IPS-15b (cell line): ENCODE data around the gene SCOC.

Experiments used
- H3K27me3 ChIP-seq: one replicate; pipeline ENCODE4 v1.6.1; 2013; ENCODE audit warnings: low read length; ENCODE audit not compliant: control insufficient read depth, insufficient read depth
- H3K36me3 ChIP-seq: one replicate; pipeline ENCODE4 v1.6.1; 2013; ENCODE audit warnings: low read length; ENCODE audit not compliant: control insufficient read depth, insufficient read depth
- H3K4me1 ChIP-seq: one replicate; pipeline ENCODE4 v1.6.1; 2013; ENCODE audit warnings: mild to moderate bottlenecking, low read length; ENCODE audit not compliant: control insufficient read depth, insufficient read depth
- H3K4me3 ChIP-seq: one replicate; pipeline ENCODE4 v1.5.1; 2013; ENCODE audit warnings: low read depth, low read length
- H3K9ac ChIP-seq: one replicate; pipeline ENCODE4 v1.6.1; 2013; ENCODE audit warnings: low read depth, mild to moderate bottlenecking, low read length
- H3K9me3 ChIP-seq: one replicate; pipeline ENCODE4 v1.6.1; 2013; ENCODE audit warnings: mild to moderate bottlenecking, low read length; ENCODE audit not compliant: control insufficient read depth, insufficient read depth

SCOC gene

DNA sequence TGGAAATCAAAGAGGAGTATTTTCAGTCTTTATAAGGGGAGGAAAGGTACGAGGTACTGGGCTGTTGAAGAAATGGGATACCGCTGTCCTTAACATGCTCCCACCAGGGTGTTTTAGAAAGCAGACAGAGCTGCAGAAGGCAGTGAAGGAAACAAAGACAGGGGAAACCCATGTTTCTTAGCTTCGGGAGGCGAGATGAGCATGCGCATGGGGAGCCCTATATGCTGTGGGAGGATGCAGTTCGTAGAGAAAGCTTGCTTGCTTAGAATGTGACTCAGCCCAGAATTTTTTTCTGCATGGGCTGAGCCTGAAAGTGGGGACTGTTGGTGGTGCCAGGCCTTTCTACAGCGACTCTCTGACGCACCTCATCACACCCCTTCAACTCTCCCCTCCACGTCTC lies 28.8 kb upstream of the SCOC start:
- Histone ChIP-seq H3K9ac (no peak overlapping the region), H3K27me3 (no peaks in the 10 kb centered on the region), H3K9me3 (no peaks in the 10 kb centered on the region), H3K36me3 (no peaks in the 10 kb centered on the region), H3K4me3 (no peak overlapping the region), H3K4me1 (peaks cover 4% of the 10 kb centered on the region)

DNA sequence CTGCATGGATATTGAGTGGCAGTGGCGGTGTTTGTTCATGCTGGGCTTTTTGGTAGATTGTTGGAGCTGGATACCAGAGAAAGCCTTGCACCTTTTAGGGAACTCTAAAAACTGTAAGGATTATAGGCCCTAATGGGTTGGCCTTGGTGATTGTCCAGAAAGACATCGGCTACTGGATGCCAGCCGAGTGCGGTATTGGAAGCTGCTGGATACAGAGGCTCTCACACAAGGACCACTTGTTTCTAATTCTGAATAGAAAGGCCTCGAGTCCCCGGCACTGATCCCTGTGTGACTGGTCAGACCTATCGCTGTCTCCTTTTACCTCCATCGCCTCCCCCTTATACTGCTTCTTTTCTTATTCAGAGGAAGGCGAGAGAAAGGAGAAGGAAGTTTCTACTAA lies 27.3 kb upstream of the SCOC start:
- H3K4me1 ChIP-seq = peaks cover 9% of the 10 kb centered on the region
- H3K9ac ChIP-seq = no peak overlapping the region
- no peaks in the 10 kb centered on the region for H3K36me3 ChIP-seq
- H3K27me3 ChIP-seq = no peaks in the 10 kb centered on the region
- no peak overlapping the region for H3K4me3 ChIP-seq
- no peaks in the 10 kb centered on the region for H3K9me3 ChIP-seq

DNA sequence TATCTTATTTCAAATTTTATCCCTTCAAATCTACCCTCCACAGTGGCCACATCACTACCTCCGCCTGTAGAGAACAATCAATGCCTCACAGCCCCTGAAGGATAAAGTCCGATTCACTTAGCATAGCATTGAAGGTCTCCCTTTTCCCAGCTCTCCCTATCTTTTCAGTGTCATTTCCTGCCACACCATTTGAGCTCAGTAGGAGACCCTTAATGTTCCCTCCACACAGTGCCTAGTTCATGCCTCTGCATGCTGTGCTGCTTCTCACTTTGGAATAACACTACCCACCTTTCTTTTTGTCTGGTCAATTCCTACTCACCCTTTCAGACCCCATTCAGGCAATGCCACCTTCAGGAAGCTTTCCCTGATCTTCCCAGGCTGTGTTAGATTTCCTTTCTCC lies 23.6 kb upstream of the SCOC start:
- peaks cover 5% of the 10 kb centered on the region for H3K4me1 ChIP-seq

DNA sequence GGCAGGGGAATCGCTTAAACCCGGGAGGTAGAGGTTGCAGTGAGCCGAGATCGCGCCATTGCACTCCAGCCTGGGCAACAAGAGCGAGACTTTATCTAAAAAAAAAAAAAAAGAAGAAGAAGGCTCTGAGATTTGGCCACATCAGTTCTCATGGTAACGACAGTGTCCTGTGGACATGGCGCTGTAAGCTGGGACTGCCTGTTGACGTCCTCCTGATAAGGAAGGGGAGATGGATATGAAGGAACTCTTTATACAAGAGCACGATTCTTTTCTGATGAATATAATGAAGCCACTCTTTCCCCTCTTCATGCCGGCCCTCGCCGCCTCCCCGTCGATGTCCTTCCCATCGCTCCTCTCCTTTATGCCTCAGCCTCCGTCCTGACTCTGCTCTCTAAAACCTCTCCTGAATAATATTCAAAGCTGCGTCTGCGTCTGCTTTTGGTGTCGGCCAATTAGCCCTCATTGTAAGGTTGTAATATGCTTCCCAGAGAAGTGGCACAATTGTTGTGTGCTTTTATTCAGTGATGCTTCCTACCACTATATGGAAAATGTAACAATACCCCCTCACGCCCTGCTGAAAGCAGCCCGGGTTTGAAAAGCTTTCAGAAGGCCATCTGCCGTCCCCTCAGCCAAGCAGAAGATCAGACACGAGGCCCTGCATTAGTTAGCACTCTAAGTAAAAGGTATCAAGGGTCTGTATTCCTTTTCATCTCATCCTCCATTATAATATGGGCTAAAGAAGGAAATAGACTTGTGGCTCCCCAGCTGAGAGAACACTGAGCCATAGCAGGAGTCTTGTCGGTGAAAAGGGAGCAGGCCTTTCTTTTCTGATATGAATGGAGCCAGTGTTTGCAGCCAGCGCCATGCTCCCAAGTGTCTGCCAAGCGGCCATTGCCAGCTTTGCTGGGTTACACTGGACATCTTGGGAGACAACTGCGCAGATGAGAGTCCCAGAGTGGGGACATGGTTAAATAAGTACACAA lies 22.1 kb upstream of the SCOC start:
- no peaks in the 10 kb centered on the region for H3K36me3 ChIP-seq
- H3K4me3 ChIP-seq = no peak overlapping the region
- no peaks in the 10 kb centered on the region for H3K9me3 ChIP-seq
- H3K4me1 ChIP-seq = peaks cover 5% of the 10 kb centered on the region
- H3K27me3 ChIP-seq = no peaks in the 10 kb centered on the region
- H3K9ac ChIP-seq = no peak overlapping the region

More for the DNA sequence above, 23.6 kb upstream of the SCOC start:
- Histone ChIP-seq H3K4me3 (no peak overlapping the region), H3K9me3 (no peaks in the 10 kb centered on the region), H3K27me3 (no peaks in the 10 kb centered on the region), H3K36me3 (no peaks in the 10 kb centered on the region), H3K9ac (no peak overlapping the region)

DNA sequence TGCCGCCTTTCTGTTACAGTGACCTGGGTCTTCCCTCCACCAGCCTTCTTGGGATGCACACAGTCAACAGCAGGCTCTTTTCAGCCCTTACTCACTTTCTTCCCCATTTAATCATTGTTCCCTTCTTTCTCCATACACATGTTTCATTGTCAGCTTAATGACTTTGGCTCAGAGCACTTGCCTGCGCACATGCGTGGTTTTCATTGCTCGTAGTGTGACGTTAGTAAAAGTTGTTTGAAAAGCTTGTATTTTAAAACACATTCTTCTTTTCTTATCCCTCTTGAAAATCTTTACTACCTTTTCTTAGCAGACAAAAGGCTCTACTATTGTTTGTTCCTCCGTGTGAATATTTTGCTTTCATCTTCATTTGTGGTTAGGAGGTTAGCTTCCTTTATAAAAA lies 19.7 kb upstream of the SCOC start:
- H3K27me3 ChIP-seq = no peaks in the 10 kb centered on the region
- no peaks in the 10 kb centered on the region for H3K9me3 ChIP-seq
- peaks cover 5% of the 10 kb centered on the region for H3K4me1 ChIP-seq
- H3K9ac ChIP-seq = no peak overlapping the region
- no peaks in the 10 kb centered on the region for H3K36me3 ChIP-seq
- no peak overlapping the region for H3K4me3 ChIP-seq

DNA sequence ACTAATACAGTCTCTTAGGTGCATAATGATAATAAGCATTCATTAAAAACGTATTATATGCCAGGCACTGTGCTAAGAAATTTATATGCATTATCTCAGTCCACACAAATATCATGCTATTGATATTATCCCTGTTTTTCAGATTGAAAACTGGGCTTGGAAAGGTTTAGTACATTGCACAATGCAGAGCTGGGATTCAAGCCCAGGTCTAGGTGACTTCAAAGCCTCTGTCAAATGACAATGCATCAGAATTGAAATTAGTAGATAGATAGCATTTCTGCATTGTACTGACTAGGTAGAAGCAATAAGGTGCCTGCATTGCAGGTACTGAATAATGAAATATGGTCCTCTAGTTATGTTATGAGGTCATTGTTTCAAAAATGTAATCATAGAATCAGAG lies 18.2 kb upstream of the SCOC start:
- H3K9ac ChIP-seq = no peak overlapping the region
- H3K27me3 ChIP-seq = no peaks in the 10 kb centered on the region
- no peak overlapping the region for H3K4me3 ChIP-seq
- no peaks in the 10 kb centered on the region for H3K4me1 ChIP-seq
- no peaks in the 10 kb centered on the region for H3K9me3 ChIP-seq
- no peaks in the 10 kb centered on the region for H3K36me3 ChIP-seq

DNA sequence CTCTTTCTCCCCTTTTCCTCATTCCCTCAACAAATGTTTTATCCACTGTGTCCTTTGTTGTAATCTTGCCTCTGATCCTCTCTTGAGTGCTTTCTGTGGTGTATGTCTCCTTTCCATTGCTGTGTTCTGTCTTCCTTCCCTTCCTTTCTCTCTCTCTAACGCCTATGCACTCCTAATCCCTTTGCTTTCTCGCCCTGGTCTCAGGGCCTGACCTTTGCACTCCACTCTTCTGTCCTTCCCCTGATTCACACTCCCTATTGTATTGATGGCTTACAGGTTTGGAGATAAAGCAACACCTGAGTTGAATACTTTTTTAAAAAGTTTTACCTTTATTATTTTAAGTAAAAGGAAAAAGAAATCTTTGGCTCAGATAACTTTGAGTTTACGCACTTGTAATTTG lies 15.6 kb upstream of the SCOC start:
- Histone ChIP-seq H3K27me3 (no peaks in the 10 kb centered on the region), H3K36me3 (no peaks in the 10 kb centered on the region), H3K9me3 (no peaks in the 10 kb centered on the region), H3K4me3 (no peak overlapping the region), H3K9ac (no peak overlapping the region), H3K4me1 (no peaks in the 10 kb centered on the region)

DNA sequence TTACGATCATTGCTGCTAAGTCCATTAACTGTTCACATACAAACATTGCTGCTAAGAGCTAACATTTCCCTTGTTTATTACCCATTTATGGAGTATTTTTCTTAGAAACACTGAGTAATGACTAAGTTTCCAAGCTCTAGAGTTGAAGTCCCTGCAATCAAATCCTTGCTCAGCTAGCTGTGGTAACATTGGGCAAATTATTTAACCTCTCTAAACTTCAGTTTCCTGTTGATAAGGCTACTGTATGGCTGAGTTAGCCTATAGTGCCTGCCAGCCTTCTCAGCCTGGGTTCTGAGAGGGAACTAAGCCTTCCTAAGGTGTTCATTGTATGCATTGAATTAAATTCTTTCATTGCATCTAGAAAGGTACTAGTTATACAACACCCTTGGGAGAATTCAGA lies 15.2 kb upstream of the SCOC start:
- Histone ChIP-seq H3K4me1 (no peaks in the 10 kb centered on the region), H3K4me3 (no peak overlapping the region), H3K27me3 (no peaks in the 10 kb centered on the region), H3K36me3 (no peaks in the 10 kb centered on the region), H3K9me3 (no peaks in the 10 kb centered on the region), H3K9ac (no peak overlapping the region)

DNA sequence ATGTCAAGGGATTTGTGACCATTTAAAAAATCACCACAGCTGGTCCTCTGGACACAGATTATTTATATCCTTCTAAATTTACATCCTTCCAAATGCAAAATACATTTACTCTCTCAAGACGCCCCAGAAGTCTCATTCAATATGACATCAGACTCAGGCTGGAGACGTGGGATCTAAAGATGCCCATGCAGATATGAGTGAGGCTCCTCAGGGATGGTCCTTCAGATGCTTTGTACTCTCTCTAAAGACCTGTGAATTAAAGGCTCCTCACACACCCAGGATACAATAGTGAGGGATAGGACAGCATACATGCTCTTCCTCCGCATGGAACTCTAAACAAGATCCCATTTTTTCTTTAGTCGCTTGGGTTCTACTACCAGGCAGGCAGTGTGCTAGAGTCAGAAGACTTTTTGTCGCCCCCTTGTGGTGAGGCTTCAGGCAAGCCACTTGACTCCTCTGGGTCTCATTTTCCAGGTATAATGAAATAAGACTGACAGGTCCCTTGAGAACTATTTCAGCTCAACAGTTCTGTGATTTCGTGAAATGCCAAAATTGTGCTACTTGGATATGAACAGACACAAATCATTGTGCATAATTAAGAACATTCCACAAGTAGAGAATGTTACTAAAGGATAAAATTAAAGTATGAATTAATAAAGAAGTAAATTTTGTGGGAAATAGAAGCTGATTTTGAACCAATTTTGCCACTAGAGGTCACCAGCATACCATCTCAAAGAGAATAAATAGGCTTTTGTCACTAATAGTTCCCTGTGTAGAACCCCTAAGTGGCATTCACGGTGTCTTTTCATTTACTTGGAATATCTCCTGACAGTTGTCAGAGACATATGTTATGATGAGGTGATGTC lies 13.7 kb upstream of the SCOC start:
- Histone ChIP-seq H3K27me3 (no peaks in the 10 kb centered on the region), H3K4me3 (no peak overlapping the region), H3K36me3 (no peaks in the 10 kb centered on the region), H3K9ac (no peak overlapping the region), H3K9me3 (no peaks in the 10 kb centered on the region), H3K4me1 (no peaks in the 10 kb centered on the region)

DNA sequence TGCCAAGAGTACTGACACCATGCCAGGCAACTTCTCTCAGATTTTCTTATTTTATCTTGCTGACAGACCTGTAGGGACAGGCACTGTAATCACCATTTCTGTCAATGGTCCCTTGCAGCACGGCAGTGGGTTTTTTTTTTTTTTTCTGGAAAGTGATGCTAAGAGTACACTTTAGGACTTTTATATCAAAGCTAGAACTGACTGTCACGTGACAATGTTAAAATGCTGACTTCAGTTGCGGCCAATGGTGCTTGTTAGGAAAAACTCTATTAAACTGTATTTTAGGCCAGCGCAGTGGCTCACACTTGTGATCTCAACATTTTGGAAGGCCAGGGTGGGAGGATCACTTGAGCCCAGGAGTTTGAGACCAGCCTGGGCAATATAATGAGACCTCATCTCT lies 12.3 kb upstream of the SCOC start:
- H3K4me1 ChIP-seq = no peaks in the 10 kb centered on the region
- no peak overlapping the region for H3K9ac ChIP-seq
- H3K9me3 ChIP-seq = no peaks in the 10 kb centered on the region
- H3K4me3 ChIP-seq = no peak overlapping the region
- H3K27me3 ChIP-seq = no peaks in the 10 kb centered on the region
- H3K36me3 ChIP-seq = no peaks in the 10 kb centered on the region

DNA sequence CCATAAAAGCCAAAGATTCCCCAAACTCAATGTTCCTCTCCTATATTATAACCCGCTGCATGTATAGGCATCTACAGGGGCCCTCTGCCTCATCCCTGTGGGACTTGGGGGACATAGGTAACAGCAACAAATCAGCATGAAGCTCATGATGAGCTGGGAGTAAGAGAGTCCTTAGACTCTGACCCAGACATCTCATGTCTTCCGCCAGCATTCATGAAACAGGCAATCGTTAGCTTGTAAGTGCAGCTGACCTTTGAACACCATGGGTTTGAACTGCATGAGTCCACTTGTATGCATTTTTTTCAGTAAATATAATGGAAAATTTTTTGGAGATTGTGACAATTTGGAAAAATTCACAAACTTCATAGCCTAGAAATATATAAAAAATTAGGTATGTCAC lies 10.4 kb upstream of the SCOC start:
- no peaks in the 10 kb centered on the region for H3K36me3 ChIP-seq
- H3K9me3 ChIP-seq = no peaks in the 10 kb centered on the region
- H3K9ac ChIP-seq = no peak overlapping the region
- H3K27me3 ChIP-seq = no peaks in the 10 kb centered on the region
- H3K4me3 ChIP-seq = no peak overlapping the region
- H3K4me1 ChIP-seq = no peaks in the 10 kb centered on the region

DNA sequence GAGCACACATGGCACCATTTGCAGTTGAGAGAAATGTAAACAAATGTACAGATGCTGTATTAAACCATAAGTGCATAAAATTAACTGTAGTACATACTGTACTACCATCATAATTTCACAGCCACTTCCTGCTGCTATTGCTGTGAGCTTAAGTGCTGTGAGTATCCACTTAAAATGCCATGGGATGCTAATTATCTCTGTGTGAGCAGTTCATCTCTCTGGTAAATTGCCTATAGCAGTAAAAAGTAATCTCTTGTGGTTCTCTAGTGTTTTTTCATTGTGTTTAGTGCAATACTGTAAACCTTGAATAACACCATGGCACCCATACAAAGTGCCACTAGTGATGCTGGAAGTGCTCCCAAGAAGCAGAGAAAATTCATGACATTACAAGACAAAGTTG lies 9.9 kb upstream of the SCOC start:
- Histone ChIP-seq H3K9ac (no peak overlapping the region), H3K4me3 (no peak overlapping the region), H3K4me1 (no peaks in the 10 kb centered on the region), H3K9me3 (no peaks in the 10 kb centered on the region), H3K36me3 (no peaks in the 10 kb centered on the region), H3K27me3 (no peaks in the 10 kb centered on the region)
